Stimulated activated CD8-positive, alpha-beta memory T cell treated with anti-CD3 and anti-CD28 coated beads, Interleukin-7, amount 100 ng/mL, for 24 hours (primary cell): Measurements from ENCODE around the gene SAFB.
A peak's percentile ranks its signal among the peaks of the same experiment; 100 is the strongest.

ENCODE experiments used
- DNase-seq: peaks from one replicate; pipeline ENCODE4 v3.0.0-alpha.2; 2020; ENCODE audit warnings: low read depth

Gene SAFB

GRCh38 chr19:5622465-5623396 lies at the start of gene SAFB, which contains the start of gene SAFB2:
TSS of gene SAFB (plus strand) at chr19:5623083. CDS start at chr19:5623206, 123 bp downstream.
TSS of gene SAFB2 (minus strand) at chr19:5622776. CDS start at chr19:5622715, 61 bp downstream.
- peak; percentile 98 for DNase-seq

GRCh38 chr19:5575590-5575989 lies 47.3 kb upstream of the SAFB start:
- DNase-seq: no peak

DNA sequence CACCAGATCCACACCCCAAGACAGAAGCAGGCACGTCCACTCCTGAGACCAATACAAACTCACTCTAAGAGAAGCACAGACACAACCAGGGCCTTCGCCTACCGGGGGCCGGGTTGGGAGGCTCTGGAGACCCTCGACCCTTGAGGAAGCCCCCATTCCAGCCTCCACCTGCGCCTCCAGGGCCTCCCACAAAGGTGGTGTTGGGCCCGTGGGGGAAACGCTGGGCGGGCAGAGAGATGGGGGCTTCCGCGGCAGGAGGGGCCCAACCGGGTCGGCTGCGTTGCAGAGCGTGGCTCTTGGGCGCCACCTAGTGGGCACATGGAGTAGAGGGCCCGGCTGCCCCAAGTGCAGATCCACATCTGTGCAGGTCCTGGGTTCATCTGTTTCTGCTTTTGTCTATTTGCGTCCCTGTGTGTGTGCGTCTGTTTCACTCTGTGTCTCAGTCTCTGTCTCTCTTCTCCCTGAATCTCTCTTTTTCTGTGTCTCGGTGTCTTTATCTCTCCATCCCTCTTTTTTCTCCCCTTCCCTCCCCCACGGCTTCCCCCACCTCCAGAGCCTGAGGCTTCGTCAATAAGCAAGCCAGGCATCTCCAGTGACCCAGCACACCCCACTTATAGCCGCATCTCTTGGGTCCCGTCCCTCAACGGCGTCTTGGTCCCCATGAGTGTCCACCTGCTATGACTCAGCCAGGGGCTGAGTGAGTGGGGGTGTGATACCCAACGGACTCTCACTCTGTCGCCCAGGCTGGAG lies 44.6 kb upstream of the SAFB start:
- DNase-seq: peak; percentile 48

- no peak for DNase-seq
These were observed 43.6 kb upstream of the SAFB start for GRCh38 chr19:5579286-5579685.

- DNase-seq: no peak
These were observed 43.2 kb upstream of the SAFB start for GRCh38 chr19:5579697-5580096.

DNA sequence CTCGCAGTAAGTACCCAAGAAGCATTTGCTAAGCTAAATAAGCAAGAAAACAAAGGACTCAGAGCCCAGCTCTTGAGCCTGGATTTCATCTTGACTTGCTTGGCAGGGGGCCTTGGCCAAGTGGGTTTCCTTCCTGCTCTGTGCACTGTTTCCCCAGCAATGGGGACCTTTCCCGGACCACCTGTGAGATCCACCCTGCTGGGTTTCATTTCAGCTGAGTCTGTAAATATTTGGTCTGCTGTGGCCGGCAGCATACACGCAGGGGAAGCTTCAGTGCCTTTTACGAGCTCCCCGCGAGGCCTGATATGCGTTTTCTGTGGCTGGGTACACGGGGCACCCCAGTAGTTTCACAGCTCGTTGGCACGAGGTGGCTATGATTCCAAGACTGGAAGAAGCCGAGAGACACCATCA lies 42.7 kb upstream of the SAFB start:
- DNase-seq: no peak

GRCh38 chr19:5585461-5586299 lies 37.2 kb upstream of the SAFB start:
- DNase-seq: peak; percentile 8

DNA sequence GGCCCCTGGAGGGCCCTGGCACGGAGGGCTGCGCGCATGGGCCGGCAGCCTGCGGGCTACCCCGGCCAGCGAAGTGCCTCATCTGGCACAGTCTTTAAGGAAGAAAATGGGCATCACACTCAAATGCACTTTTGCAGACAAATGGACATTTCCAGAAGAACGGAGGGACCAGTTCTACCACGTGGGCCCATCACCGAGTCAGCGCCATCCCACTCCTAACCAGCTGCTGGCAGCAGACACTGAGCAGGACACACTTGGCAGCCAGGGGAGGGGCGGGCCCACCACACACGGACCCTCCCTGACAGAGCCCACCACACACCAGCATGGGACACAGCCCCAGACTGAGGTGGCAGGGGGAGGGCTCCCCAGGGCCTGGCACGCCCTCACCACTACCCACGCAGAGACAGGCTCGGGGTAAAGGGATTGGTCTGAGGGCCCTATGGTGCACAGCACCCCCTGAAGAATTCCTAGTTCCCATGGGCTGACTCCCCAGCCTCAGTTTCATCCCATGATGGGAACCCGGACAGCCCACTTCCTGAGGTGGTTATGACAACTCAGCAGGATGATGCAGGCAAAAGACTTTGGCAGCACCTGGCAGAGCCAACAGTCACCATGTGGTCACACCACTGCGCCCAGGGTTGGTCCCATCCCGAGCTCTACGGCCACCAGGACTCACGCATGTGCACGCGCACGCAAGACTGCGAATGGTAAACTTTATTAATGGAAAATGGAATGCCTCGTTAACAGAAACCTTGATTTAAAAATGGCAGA lies 36.4 kb upstream of the SAFB start:
- DNase-seq: no peak

DNA sequence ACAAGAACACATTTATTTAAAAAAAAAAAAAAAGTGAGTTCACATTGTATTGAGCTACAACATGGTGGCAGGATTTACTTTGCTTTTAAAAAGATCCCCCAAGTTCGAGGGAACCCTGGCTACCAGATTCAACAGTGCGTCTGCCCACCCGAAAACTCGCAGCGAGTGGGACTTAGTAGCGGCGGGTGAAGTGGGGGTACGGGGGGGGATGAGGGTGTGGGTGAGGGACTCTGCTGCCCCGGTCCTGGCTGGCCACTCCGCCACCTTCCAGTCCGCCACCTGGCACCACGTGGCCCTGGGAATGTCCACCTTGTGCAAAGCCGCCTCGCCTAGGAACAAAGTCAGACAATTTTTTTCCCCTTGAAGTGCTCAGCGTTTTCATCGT lies 35.8 kb upstream of the SAFB start:
- no peak for DNase-seq

- DNase-seq: no peak
These were observed 35.2 kb upstream of the SAFB start for GRCh38 chr19:5587661-5588060.

DNA sequence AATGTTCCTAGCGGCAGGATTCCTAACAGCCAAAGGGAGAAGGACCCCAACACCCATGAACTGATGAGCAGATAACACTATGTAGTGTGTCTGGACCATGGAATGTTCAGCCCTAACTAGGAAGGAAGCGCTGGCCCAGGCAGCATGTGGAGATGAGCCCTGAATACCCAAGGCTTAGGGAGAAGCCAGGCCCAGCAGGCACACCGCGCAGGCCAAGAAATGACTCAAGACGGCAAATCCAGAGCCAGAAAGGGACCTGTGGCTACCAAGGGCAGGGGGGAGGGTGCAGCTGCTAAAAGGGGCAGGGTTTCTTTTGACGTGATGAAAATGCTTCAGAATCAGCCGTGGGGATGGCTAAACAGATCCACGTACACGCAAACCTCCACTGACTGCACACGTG lies 34.4 kb upstream of the SAFB start:
- no peak for DNase-seq

DNA sequence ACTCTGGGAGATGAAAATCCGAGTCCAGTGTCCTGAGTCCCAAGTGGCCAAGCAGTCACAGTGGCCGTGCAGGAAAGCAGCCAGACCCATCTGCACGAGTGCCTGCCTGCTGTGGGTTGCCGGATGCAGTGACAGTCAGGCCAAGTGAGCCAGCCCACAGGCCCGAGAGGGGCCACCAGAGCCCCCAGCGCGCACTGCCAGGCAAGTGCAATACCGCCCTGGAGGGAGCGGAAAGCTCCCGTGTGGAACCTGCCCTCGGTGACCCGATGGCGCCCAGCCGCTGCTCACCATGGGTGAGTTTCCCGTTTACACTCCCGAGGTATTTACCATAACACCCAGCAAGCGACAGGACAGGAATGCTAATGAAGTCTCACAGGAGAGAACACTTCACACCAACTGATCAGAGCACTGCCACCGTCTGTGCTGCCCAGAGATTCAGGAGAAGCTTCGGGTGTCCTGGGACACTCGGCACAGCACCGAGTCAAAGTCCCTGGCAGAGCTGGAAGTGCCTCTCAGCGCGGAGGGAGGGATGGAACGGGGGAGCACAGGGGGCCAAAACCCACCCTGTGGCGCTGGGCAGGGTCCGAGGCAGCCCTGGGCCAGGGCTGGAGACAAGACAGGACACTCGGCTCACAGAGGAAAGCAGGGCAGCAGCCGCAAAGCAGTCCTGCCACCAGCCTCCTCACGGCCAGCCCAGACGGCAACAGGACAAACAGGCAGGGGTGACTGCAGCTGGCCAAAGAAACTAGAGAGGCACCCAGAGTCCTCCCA lies 33.8 kb upstream of the SAFB start:
- no peak for DNase-seq

- no peak for DNase-seq
These were observed 32.6 kb upstream of the SAFB start for GRCh38 chr19:5590151-5590864.

GRCh38 chr19:5590865-5591154 lies 32.1 kb upstream of the SAFB start:
- no peak for DNase-seq

DNA sequence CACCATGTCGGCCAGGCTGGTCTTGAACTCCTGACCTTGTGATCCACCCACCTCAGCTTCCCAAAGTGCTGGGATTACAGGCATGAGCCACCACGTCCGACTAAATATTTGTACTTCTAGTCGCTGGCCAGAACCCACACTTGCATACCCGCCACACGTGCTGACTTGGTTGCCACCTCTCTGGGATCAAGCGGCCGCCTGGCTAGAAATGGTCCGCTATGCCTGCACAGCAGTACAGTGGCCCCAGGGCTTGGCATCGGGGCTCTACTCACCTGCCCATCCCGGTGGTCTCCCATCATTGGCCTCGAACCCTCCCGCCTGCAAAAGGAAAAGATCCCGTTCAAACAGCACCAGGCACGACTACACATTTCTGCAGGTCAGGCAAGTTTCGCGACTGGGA lies 31.4 kb upstream of the SAFB start:
- DNase-seq: no peak

GRCh38 chr19:5592531-5593342 lies 30.1 kb upstream of the SAFB start:
- no peak for DNase-seq

DNA sequence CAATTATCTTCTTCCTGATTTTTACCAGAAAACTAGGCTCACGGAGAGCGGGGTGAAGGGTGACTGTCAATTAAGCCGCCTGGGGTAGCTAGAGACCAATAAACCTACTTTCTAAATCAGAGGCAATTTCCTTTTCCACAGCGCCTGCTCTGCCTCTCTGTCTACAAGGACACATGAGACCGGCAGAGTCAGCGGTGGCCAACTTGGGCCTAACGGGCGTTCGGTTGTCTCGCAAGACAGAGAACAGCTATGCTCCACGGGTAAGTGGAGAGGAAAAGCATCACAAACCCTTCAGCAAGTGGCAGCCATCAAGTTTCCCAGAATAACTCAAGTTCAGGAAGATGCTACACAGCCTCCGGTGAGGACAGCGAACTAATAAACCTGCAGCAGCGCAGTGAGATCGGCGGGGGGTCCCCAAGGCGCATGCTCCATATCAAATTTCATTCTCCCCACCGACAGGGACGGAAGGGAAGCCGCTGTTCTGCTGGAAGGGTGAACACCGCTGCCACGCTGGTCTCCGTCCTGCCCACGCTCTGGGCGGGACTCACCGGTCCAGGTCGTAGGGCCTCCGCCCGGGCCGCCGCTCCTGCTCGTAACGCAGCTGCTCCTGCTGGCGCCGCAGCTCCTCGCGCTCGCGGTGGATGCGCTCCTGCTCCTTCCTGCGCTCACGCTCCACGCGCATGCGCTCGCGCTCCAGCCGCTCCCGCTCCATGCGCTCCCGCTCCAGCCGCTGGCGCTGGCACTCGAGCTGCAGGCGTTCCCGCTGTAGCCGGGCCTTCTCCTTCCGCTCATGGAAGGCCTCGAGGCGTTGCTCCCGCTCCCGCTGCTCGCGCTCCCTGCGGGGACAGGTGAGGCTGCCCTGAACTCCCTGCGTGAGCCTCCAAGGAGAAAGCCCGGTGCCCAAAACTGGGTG lies 29.3 kb upstream of the SAFB start:
- DNase-seq: no peak

- no peak for DNase-seq
These were observed 28.3 kb upstream of the SAFB start for GRCh38 chr19:5594521-5594950.
